SH-SY5Y (cell line): Measurements from ENCODE around the gene COL25A1.

Source experiments
- GATA2 ChIP-seq: IDR thresholded peaks from 2 replicates; pipeline ENCODE4 v1.6.1; 2011; ENCODE audit warnings: mild to moderate bottlenecking, low read depth, low read length
- GATA3 ChIP-seq: IDR thresholded peaks from 2 replicates; pipeline ENCODE4 v1.6.1; 2011; ENCODE audit warnings: low read depth, mild to moderate bottlenecking, low read length, moderate library complexity

COL25A1 gene

DNA sequence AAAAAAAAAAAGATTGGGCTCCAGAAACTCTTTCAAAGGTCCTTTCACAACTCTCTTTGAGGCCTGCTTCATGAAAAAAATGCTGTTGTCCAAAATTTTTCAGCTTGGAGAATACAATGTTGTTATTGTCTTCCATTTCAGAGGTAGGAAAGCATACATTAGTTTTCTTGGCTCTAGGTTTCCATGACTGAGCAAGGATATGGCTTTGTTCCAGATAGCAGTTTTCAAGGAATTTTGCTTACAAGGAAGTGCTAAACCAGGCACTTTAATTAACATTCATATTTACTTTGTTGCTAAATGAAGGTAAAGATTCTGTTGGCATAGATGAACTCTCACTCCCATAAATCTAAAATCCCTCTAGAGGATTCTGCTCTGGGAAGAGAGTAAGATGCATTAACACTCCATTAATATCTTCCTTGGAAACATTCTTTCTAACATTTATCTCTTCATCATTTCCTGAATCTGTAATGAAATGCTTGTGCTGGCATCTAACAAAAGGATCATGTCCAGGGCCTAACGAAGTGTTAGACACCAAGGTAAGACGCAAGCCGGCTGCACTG lies 118.4 kb downstream of the COL25A1 start:
- no peak for TF ChIP-seq GATA2
- no peak for TF ChIP-seq GATA3

DNA sequence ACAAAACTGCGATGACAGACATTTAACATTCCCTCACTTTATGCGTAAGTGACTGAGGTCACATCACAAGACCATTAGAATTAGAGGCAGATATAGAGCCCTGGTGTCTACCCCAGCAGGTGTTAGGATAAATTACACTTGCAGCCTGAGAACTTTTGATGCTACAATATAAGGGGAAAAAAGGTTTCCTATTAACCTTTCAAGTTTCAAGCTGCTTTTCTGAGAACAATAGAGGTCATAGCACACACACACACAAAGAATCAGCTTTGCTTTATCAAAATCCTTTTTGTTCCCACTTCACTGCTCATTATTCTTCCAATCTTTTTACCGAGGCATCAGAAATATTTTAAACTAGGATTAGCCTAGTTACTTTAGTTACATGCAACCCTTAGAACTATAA lies 119.8 kb downstream of the COL25A1 start:
- no peak for TF ChIP-seq GATA3
- TF ChIP-seq GATA2: no peak

DNA sequence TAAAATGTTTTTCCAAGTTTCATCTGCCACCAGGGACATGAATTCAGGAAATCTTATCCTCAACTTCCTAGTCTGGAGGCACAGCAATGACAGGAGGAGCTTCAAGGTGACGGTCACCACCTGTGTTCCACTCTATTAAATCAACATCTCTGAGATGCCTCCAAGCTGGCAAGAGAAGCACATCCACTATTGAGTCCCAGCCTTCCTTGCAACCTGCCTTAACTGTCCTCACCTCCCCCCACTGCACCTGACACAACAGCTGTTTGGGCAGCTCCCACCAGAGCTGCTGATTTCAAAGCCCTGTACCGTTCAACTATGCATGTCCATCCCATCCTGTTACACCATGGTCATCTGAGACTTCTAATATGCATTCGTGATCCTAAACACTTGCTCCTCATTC lies 123.4 kb downstream of the COL25A1 start:
- TF ChIP-seq GATA3 (no peak), GATA2 (no peak)

DNA sequence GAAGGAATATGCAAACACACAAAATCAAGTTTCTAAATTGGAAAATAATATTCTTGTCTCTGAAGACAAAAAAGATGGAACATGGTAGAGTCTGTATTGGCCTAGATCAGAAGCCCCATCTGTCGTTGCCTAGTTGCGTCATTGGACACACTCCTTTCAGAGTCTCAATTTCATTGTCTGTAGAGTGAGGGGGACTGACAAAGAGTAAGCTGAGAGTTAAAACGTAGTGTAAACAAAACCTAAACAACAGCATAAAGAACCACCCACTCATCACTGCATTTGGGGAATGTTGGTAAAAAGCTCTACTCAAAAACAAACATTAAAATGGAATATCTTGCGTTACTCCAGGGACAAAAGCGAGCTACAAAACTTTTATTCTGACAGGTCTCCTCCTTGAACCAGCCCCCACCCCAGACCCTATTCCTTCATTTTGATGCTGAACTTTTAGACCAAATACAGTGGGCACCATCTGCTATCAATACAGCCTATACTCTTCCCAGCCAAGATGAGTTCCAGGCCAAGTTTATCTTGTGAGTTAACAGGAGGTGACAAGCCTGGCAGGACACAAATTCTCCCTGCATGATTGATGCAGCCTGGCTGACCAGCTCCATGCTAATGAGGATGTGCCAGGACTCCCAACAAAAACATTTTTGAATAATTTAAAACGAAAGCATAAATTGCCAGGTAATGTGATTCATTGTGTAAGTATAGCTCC lies 125.2 kb downstream of the COL25A1 start:
- TF ChIP-seq GATA3: no peak
- no peak for TF ChIP-seq GATA2

DNA sequence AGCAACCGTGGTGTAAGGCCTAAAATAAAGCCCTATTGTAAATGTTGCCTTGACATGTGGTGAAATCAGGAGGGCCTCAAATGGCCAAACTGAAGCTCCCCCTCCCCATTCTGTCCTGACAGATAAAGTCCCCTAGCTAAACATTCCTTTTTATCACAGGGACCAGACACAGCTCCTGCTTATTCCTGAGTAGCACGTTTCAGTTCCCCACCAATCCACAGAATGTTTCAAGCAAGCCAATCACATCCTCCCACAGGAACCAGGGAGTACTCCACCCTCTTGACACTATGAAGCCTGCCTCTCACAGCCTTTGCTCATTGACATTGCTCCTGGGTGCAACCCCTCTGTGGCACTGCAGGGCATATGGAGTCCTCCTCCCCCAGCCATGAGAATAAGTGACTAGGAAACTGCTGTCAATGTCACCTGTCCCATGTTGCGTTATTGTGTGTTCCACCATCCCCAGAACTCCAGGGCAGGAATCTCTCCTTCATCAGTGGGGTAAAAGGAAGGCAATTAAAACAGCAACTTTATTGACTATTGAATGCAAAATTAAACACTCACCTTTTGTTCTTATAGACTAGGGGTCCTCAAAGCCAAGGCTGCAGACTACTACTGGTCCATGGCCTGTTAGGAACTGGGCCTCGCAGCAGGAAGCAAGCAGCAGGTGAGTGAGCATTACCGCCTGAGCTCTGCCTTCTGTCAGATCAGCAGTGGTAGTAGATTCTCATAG lies 128.1 kb downstream of the COL25A1 start:
- TF ChIP-seq GATA2: no peak
- TF ChIP-seq GATA3: no peak

DNA sequence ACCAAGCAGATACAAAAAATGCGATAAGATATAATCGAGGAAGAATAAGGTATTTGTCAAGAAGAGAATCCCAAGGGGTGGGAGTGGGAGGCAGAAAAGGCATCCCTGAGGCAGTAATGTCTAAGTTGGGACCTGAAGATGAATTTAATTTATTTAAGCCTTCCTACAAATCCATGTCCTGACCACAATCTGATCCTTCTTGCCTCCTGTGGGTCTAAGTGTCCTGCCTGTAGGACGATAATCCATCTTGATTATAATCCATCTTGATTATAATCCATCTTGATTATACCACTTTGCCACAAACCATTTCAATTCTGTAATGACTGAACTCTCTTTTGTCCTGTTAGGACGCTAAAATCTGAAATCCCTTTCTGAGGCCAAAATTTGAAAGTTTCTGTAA lies 130.2 kb downstream of the COL25A1 start:
- TF ChIP-seq GATA2 (no peak), GATA3 (no peak)

DNA sequence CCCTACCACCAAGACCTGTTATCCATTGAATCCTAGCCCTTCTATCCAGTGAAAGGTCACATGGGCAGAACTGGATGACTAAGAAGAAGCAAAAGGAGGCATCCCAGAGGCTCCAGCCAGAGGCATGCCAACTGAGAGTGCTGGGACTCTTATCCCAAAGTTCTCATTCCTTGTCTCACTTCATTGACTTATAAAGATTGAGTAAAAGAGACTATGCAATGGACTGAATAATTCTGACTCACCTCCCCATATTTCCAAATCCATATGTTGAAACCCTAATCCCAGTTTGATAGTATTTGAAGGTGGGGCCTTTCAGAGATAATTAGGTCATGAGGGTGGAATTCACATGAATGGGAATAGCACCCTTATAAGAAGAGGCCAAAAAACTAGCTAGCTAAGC lies 131.4 kb downstream of the COL25A1 start:
- TF ChIP-seq GATA2: no peak

DNA sequence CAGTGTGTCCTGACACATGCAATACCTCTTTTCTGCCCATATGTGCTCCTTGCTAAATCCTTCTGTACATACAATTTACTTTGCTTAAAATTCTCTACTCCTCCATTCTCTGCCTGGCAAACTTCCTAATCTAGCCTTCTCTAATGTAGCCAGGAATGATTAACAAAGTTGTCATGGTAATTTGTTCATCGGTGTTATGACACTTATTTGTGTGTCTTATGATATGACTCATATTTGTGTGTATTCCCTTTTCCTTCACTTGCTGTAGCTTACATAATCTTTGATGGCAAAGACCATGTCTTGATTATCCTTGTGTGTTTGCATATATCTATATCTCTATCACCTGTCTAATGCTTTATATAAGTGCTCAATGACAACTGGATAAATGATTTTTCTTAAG lies 133.3 kb downstream of the COL25A1 start:
- TF ChIP-seq GATA3: no peak
- TF ChIP-seq GATA2: no peak

DNA sequence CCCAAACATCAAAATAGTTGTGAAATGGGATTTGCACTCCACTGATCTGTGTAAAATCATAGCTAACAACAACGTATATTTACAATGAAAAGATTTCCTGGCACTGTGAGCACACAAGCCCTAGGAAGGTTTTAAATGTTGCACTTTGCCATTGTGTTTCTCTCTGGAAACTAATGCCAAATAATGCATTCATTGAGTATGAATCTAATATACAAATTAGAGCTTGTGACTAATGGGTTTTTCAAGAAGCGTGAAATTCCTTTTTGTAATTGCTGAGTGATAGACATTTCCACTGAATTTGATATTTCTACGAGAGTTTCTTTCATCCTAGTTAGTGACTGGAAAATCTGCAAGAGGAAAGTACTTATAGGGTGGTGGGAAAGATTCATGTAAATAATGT lies 135.9 kb downstream of the COL25A1 start:
- TF ChIP-seq GATA3 (no peak), GATA2 (no peak)

DNA sequence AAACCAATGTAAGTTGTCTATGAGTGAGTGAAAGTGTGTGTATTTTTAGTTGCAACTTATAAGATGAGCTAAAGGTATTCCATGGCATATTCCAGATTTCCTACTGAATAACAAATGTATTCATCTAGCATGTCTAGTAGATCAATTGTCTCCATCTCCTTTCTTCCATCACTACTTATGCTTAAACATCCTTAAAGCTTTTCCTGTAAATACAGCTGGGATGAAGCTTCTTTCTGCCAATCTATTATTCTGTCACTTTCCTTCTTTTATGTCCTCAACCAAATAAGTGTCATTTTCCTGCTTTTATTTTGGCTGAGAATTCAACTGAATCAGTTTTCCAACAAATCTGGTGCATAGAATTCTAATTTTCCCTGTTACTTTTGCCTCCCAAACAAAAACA lies 136.3 kb downstream of the COL25A1 start:
- TF ChIP-seq GATA2 (no peak), GATA3 (no peak)

DNA sequence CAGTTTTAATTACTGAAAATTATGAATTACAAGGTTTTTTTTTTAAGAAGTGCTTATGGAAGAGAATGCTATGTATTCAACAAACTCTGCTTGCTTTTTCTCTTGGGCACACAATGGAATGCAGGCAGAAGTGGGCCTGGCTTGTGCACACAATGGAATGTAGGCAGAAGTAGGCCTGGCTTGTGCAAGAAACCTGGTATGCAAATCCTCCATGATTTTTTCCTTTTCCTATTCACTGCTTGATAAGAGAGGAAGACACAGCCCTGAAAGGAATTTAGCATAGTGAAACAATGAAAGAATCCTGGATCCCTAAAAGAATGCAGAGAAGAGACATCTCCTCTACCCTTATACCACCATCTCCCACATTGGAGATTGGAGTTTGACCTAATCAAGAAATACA lies 138.4 kb downstream of the COL25A1 start:
- TF ChIP-seq GATA2 (no peak), GATA3 (no peak)

DNA sequence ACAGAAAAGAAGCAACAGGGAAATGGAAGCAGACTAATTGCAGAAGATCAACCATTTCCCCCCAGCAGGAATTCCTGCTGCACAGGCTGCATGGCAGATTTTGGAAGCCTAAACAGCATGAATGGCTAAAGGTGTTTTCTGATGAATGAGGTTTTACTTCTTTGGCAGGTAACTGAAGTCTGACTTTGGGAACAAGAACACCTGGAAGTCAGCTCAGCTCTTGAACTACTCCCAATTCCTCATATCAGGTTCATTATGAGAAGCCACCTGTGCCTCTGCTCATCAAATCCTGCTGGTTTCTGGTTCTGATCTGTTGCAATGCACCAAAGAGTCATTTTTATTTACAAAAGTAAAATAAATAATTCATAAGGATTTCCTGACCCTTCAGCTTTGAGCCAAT lies 139.0 kb downstream of the COL25A1 start:
- no peak for TF ChIP-seq GATA2
- TF ChIP-seq GATA3: no peak

DNA sequence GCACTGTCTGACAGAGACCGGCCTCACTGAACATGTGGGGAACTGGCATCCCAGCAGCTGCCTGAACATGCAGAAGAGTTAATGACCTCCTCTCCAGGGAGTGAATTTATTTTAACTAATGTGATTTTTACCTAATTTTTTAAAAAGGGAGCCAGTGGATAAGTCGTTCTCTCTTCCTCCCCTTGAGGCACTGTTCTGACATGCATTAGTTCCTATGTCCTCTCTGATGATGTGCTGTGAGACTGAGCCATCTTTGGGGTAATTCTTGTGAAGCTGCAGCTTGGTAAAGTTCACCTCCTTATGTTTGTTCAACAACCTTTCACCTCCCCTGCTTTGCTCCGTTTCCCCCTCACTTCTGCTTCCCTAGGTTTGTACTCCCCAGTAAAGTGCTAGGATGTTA lies 139.7 kb downstream of the COL25A1 start:
- TF ChIP-seq GATA3 (no peak), GATA2 (no peak)

DNA sequence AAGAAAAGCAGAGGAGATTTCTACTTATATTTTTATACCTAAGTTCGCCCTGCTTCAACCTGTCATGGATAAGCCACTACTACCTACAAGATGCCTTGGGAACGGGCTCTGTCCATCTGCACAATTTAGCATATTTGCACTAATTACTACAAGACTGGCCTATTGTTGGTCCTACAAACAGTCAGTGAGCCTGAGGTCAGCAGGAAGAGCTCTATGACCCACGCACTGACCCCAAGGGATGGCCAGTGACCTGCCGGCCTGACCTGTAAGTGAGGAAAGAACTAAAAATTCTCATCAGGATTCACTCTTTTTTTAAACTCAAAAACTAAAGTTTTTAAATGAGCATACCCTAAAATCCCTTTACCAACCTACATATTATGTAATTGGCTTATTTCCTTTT lies 142.0 kb downstream of the COL25A1 start:
- no peak for TF ChIP-seq GATA2
- no peak for TF ChIP-seq GATA3

DNA sequence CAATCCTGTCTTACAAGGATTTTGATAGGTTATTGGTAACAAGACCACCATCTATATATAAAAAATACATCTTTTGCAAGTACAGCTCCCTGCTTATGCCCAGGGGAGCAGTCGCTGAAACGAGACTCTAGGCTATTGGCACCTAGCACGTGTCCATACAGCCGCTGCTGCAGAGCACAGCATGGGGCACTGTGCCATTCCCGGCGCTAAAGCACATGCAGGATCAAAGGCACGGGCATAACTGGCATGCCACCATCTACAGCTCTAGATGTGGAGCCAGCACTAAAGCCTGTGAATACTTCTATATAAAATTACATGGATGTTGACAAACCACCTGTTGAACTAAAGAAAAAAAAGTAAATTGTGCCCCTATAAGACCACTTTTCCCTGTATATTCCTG lies 144.8 kb downstream of the COL25A1 start:
- TF ChIP-seq GATA3 (no peak), GATA2 (no peak)
